ENCODE data around the gene TINAGL1.

DNA sequence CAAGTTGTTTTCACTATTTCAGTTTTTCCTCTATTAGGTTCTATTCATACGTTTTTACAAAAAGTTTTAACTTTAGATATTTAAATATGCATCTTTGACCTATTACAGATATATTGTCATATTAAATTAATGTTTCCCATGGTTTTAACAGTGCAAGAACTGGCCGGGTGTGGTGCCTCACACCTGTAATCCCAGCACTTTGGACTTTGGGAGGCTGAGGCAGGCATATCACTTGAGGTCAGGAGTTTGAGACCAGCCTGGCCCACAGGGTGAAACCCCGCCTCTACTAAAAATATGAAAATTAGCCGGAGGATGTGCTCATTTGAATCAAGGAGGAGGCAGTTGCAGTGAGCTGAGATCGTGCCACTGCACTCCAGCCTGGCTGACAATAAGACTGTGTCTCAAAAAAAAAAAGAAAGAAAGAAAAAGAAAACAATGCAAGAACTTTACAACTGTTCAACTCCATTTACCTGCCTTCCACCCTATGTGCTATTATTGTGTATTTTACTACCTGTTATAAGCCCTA, 19.8 kb upstream of the TINAGL1 start:
- TF ChIP-seq, protein P1, sequence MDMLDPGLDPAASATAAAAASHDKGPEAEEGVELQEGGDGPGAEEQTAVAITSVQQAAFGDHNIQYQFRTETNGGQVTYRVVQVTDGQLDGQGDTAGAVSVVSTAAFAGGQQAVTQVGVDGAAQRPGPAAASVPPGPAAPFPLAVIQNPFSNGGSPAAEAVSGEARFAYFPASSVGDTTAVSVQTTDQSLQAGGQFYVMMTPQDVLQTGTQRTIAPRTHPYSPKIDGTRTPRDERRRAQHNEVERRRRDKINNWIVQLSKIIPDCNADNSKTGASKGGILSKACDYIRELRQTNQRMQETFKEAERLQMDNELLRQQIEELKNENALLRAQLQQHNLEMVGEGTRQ (IDR thresholded peaks at IDR 0.05) = no peak
- TF ChIP-seq MYC (IDR thresholded peaks at IDR 0.05; ENCODE audit: borderline replicate concordance, low read length) (no peak), RAD21 (conservative IDR thresholded peaks at IDR 0.05 in 1 of 2, IDR thresholded peaks at IDR 0.05 in 1 of 2) (no peak), RNF2 (IDR thresholded peaks at IDR 0.05; ENCODE audit: borderline replicate concordance, low read depth) (no peak), POLR2A (IDR thresholded peaks at IDR 0.05; ENCODE audit: low read length) (no peak), SMC3 (IDR thresholded peaks at IDR 0.05) (no peak), CBX2 (IDR thresholded peaks at IDR 0.05; ENCODE audit: borderline replicate concordance, low read depth) (no peak), PHF8 (IDR thresholded peaks at IDR 0.05; ENCODE audit: borderline replicate concordance, low read depth) (no peak), CHD2 (IDR thresholded peaks at IDR 0.05; ENCODE audit: low read length, partially characterized antibody) (no peak)
- TF ChIP-seq, protein P2, sequence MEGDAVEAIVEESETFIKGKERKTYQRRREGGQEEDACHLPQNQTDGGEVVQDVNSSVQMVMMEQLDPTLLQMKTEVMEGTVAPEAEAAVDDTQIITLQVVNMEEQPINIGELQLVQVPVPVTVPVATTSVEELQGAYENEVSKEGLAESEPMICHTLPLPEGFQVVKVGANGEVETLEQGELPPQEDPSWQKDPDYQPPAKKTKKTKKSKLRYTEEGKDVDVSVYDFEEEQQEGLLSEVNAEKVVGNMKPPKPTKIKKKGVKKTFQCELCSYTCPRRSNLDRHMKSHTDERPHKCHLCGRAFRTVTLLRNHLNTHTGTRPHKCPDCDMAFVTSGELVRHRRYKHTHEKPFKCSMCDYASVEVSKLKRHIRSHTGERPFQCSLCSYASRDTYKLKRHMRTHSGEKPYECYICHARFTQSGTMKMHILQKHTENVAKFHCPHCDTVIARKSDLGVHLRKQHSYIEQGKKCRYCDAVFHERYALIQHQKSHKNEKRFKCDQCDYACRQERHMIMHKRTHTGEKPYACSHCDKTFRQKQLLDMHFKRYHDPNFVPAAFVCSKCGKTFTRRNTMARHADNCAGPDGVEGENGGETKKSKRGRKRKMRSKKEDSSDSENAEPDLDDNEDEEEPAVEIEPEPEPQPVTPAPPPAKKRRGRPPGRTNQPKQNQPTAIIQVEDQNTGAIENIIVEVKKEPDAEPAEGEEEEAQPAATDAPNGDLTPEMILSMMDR (IDR thresholded peaks at IDR 0.05) = no peak
